PC-9 (cell line): ENCODE measurements around the gene KY. TPM values are rescaled to one million over a fixed set of nuclear protein-coding genes. Genes with fewer than 3 reads are reported as not detected.

ENCODE experiments used
- BruUV-seq: library from RNA; stranded (reverse); fragments of 400-500 nt; replicated peaks from 2 replicates; lab custom pipeline; 2021; lab: Mats Ljungman, UMichigan
- CTCF ChIA-PET: fragments of 300-600 bp; sonication (Branson Sonifier 250); formaldehyde crosslinking; loops from one replicate; lab custom pipeline; 2022; ENCODE audit warnings: antibody characterized with exemption; lab: Charles Lee
- POLR2A ChIA-PET: fragments of 300-600 bp; sonication (Branson Sonifier 250); formaldehyde crosslinking; loops from one replicate; lab custom pipeline; 2022; ENCODE audit warnings: antibody characterized with exemption; ENCODE audit not compliant: unreplicated experiment; lab: Charles Lee
- DNase-seq, 2 experiments: peaks; one replicate each; pipeline versions ENCODE4 v3.0.0 to v3.0.0-alpha.2; 2015 to 2022; ENCODE audit warnings: mixed read lengths in 1 of 2
- H2AFZ ChIP-seq: fragments of 200-600 bp; sonication (generic); 2 replicates; pipeline ENCODE4 v1.8.1; 2017; ENCODE audit warnings: antibody characterized with exemption
- H3F3A ChIP-seq: fragments of 200-600 bp; sonication (generic); 2 replicates; pipeline ENCODE4 v1.8.1; 2017; ENCODE audit warnings: antibody characterized with exemption, mild to moderate bottlenecking, low read depth; ENCODE audit not compliant: insufficient read depth
- H3K27ac ChIP-seq: fragments of 200-600 bp; sonication (generic); 2 replicates; pipeline ENCODE4 v1.6.1; 2016; ENCODE audit warnings: mixed run types
- H3K27me3 ChIP-seq: fragments of 200-600 bp; sonication (generic); 2 replicates; pipeline ENCODE4 v1.6.1; 2016; ENCODE audit warnings: low read depth, mixed run types; ENCODE audit not compliant: insufficient read depth
- H3K36me3 ChIP-seq: fragments of 200-600 bp; sonication (generic); 2 replicates; pipeline ENCODE4 v1.6.1; 2016; ENCODE audit warnings: low read depth, mixed run types
- H3K4me1 ChIP-seq: fragments of 200-600 bp; sonication (generic); replicated peaks from 2 replicates; pipeline ENCODE4 v1.6.1; 2016; ENCODE audit warnings: mixed run types; ENCODE audit not compliant: insufficient read depth
- H3K4me2 ChIP-seq: fragments of 200-600 bp; sonication (generic); 2 replicates; pipeline ENCODE4 v1.6.1; 2017; ENCODE audit warnings: mixed run types
- H3K4me3 ChIP-seq: fragments of 200-600 bp; sonication (generic); 2 replicates; pipeline ENCODE4 v1.6.1; 2016; ENCODE audit warnings: mixed run types
- H3K79me2 ChIP-seq: fragments of 200-600 bp; sonication (generic); 2 replicates; pipeline ENCODE4 v1.6.1; 2017; ENCODE audit warnings: low read depth, mixed run types
- H3K9me2 ChIP-seq: fragments of 200-600 bp; sonication (generic); 2 replicates; pipeline ENCODE4 v1.8.1; 2017; ENCODE audit warnings: mild to moderate bottlenecking; ENCODE audit not compliant: insufficient read depth
- H3K9me3 ChIP-seq: fragments of 200-600 bp; sonication (generic); 2 replicates; pipeline ENCODE4 v1.8.1; 2016; ENCODE audit warnings: low read depth; ENCODE audit not compliant: insufficient read depth
- H4K20me1 ChIP-seq: fragments of 200-600 bp; sonication (generic); 2 replicates; pipeline ENCODE4 v1.8.1; 2017; ENCODE audit not compliant: insufficient read depth
- CTCF ChIP-seq: fragments of 200-600 bp; sonication (generic); conservative IDR thresholded peaks from 2 replicates; pipeline ENCODE4 v1.6.1; 2017; ENCODE audit warnings: mixed run types, antibody characterized with exemption, mild to moderate bottlenecking, moderate library complexity
- EZH2 ChIP-seq: fragments of 200-600 bp; sonication (generic); IDR thresholded peaks from 2 replicates; pipeline ENCODE4 v1.8.0; 2017; ENCODE audit warnings: antibody characterized with exemption, low read depth
- intact Hi-C: fragments of 100-400 bp; cut with micrococcal nuclease; formaldehyde crosslinking; loops from one replicate; pipeline ENCODE4 v1.10.0; 2022; ENCODE audit not compliant: unreplicated experiment
- total RNA-seq: library from RNA; stranded (reverse); gene quantifications from 2 replicates; pipeline ENCODE4 v1.2.3, GENCODE V29; 2021

The KY gene
- total RNA-seq, 1 experiment from 2014 or later, result not detected

GRCh38 chr3:134601539-134602439, 49.0 kb downstream of the KY start:
- Histone ChIP-seq H3K36me3 (no peaks in the 10 kb centered on the region), H3K79me2 (no peaks in the 10 kb centered on the region), H3K4me2 (no peak overlapping the region), H3K9me3 (no peaks in the 10 kb centered on the region), H3K27me3 (peaks cover 68% of the 10 kb centered on the region), H3F3A (no peaks in the 10 kb centered on the region), H4K20me1 (no peaks in the 10 kb centered on the region), H3K27ac (no peak overlapping the region), H2AFZ (no peak overlapping the region), H3K9me2 (no peaks in the 10 kb centered on the region), H3K4me3 (no peak overlapping the region), H3K4me1 (no peaks in the 10 kb centered on the region)
- POLR2A ChIA-PET, result no interaction called here
- intact Hi-C loops, result loop anchor here (5.0 to 10.0 kb wide), 3 partner anchors 76 to 903 kb away; no protein-coding TSS in a partner anchor
- no TSS peak for BruUV-seq
- TF ChIP-seq EZH2 (no peak), CTCF (no peak)
- DNase-seq, result no peak
- CTCF ChIA-PET, result interaction anchor here (0.6 kb wide), 1 partner anchor 1304 kb away, joined by 6 read pairs; no protein-coding TSS in a partner anchor

GRCh38 chr3:134600685-134601463, 49.9 kb downstream of the KY start:
- peaks cover 59% of the 10 kb centered on the region for H3K27me3 ChIP-seq
- H3K27ac ChIP-seq, result no peak overlapping the region
- ChIA-PET CTCF (interaction anchor here (0.6 kb wide), 3 partner anchors 39 to 1305 kb away, joined by 4 to 23 read pairs (median 6); no protein-coding TSS in a partner anchor), POLR2A (interaction anchor here (0.6 kb wide), 2 partner anchors 15 to 18 kb away, joined by 3 to 5 read pairs; no protein-coding TSS in a partner anchor)
- H3F3A ChIP-seq, result no peaks in the 10 kb centered on the region
- H3K4me3 ChIP-seq, result no peak overlapping the region
- DNase-seq, result peak in 1 of 2 experiments; percentile 70
- intact Hi-C loops, result loop anchor here (1.0 to 10.0 kb wide), 5 partner anchors 76 to 1441 kb away; no protein-coding TSS in a partner anchor
- no peaks in the 10 kb centered on the region for H3K9me2 ChIP-seq
- 0 out of 2 replicates have a peak overlapping the region, but pooled peaks have one; percentile 2 for H3K4me2 ChIP-seq
- no peaks in the 10 kb centered on the region for H3K4me1 ChIP-seq
- H2AFZ ChIP-seq, result no peak overlapping the region
- no peaks in the 10 kb centered on the region for H3K9me3 ChIP-seq
- H3K79me2 ChIP-seq, result no peaks in the 10 kb centered on the region
- BruUV-seq, result no TSS peak
- no peaks in the 10 kb centered on the region for H3K36me3 ChIP-seq
- no peaks in the 10 kb centered on the region for H4K20me1 ChIP-seq
- peak; percentile 94 for TF ChIP-seq CTCF
- TF ChIP-seq EZH2, result no peak

DNA sequence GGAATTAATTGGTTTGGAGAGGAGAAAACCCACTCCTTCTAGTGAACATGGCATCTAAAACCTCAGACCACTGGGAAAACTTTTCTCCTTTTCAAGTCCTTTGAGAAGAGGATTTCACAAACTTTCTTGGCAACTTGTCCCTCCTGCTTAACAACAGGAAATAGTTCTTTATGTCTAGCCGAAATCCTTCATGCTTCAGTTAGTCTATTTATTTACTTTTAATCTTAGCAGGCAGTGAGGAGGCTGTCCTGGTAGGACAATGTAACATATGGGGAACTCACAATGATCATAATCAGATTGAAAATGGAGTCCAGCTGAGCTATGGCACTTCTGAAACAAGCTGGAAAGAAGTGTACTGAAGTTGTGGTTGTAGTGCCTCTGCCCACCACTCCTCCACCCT, 50.6 kb downstream of the KY start:
- Histone ChIP-seq H2AFZ (no peak overlapping the region), H3K27ac (no peak overlapping the region), H3K9me3 (no peaks in the 10 kb centered on the region), H3K36me3 (no peaks in the 10 kb centered on the region), H3F3A (no peaks in the 10 kb centered on the region), H3K4me3 (no peak overlapping the region), H4K20me1 (no peaks in the 10 kb centered on the region), H3K27me3 (peaks cover 52% of the 10 kb centered on the region), H3K4me1 (no peaks in the 10 kb centered on the region), H3K4me2 (0 out of 2 replicates have a peak overlapping the region, but pooled peaks have one; percentile 2), H3K9me2 (no peaks in the 10 kb centered on the region), H3K79me2 (no peaks in the 10 kb centered on the region)
- intact Hi-C loops, result loop anchor here (1.0 to 10.0 kb wide), 5 partner anchors 77 to 1442 kb away; no protein-coding TSS in a partner anchor
- no TSS peak for BruUV-seq
- DNase-seq, result no peak
- CTCF ChIA-PET, result interaction anchor here (0.6 kb wide), 1 partner anchor 39 kb away, joined by 23 read pairs; no protein-coding TSS in a partner anchor
- POLR2A ChIA-PET, result interaction anchor here (0.6 kb wide), 1 partner anchor 18 kb away, joined by 5 read pairs; no protein-coding TSS in a partner anchor
- no peak for TF ChIP-seq EZH2
- TF ChIP-seq CTCF, result no peak
